Nephron progenitor cell (in vitro differentiated cells): ENCODE measurements around the gene ASPHD1.
A peak's percentile ranks its signal among the peaks of the same experiment; 100 is the strongest.

ENCODE experiments used
- DNase-seq: peaks from one replicate; pipeline ENCODE4 v3.0.0; 2021
- H3K27ac Mint-ChIP-seq: 2 replicates; pipeline ENCODE4 v1.8.0; 2021; ENCODE audit warnings: mild to moderate bottlenecking, moderate library complexity, mixed read lengths
- H3K27me3 Mint-ChIP-seq: 2 replicates; pipeline ENCODE4 v1.8.0; 2021; ENCODE audit warnings: mild to moderate bottlenecking, low read depth, mixed read lengths; ENCODE audit not compliant: poor library complexity
- H3K36me3 Mint-ChIP-seq: 2 replicates; pipeline ENCODE4 v1.8.0; 2021; ENCODE audit warnings: low read depth, mixed read lengths
- H3K4me1 Mint-ChIP-seq: 2 replicates; pipeline ENCODE4 v1.8.0; 2021; ENCODE audit warnings: mixed read lengths
- H3K4me3 Mint-ChIP-seq: 2 replicates; pipeline ENCODE4 v1.8.0; 2021; ENCODE audit warnings: mild to moderate bottlenecking, moderate library complexity, mixed read lengths
- H3K9me3 Mint-ChIP-seq: 2 replicates; pipeline ENCODE4 v1.8.0; 2021; ENCODE audit warnings: mild to moderate bottlenecking, moderate library complexity, mixed read lengths
- TF ChIP-seq, protein P1 (sequence below): fragments of 200-600 bp; sonication (generic); IDR thresholded peaks from 2 replicates; pipeline ENCODE4 v1.5.0; 2021; ENCODE audit warnings: antibody characterized with exemption

ASPHD1 gene

DNA sequence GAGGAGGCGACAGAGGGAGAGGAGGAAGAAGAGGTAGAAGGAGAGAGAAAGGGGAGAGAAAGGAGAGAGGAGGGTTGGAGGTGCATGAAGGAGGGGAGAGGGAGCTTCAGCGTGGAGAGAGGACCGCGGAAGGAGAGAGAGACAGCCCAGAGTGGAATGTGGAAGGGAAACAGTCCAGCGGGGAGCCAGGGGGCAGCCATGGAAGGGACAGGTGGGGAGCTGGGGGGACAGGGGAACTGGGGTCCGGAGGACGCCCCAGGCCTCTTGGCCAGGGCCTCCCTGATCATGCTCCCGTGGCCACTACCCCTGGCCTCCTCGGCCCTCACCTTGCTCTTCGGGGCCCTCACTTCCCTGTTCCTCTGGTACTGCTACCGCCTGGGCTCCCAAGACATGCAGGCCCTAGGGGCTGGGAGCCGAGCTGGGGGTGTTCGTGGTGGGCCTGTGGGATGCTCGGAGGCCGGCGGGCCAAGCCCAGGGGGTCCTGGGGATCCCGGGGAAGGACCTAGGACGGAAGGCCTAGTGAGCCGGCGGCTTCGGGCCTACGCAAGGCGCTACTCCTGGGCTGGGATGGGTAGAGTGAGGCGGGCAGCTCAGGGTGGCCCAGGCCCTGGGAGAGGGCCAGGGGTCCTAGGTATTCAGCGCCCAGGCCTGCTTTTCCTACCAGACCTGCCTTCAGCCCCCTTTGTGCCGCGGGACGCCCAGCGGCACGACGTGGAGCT, 759 bp downstream of the ASPHD1 start:
- Mint-ChIP-seq H3K36me3 (no peaks in the 10 kb centered on the region), H3K9me3 (no peaks in the 10 kb centered on the region), H3K4me3 (peak overlapping the region; percentile 79), H3K27me3 (peaks cover 37% of the 10 kb centered on the region), H3K27ac (no peak overlapping the region), H3K4me1 (peaks cover 51% of the 10 kb centered on the region)
- DNase-seq = no peak
- TF ChIP-seq, protein P1, sequence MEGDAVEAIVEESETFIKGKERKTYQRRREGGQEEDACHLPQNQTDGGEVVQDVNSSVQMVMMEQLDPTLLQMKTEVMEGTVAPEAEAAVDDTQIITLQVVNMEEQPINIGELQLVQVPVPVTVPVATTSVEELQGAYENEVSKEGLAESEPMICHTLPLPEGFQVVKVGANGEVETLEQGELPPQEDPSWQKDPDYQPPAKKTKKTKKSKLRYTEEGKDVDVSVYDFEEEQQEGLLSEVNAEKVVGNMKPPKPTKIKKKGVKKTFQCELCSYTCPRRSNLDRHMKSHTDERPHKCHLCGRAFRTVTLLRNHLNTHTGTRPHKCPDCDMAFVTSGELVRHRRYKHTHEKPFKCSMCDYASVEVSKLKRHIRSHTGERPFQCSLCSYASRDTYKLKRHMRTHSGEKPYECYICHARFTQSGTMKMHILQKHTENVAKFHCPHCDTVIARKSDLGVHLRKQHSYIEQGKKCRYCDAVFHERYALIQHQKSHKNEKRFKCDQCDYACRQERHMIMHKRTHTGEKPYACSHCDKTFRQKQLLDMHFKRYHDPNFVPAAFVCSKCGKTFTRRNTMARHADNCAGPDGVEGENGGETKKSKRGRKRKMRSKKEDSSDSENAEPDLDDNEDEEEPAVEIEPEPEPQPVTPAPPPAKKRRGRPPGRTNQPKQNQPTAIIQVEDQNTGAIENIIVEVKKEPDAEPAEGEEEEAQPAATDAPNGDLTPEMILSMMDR = no peak

DNA sequence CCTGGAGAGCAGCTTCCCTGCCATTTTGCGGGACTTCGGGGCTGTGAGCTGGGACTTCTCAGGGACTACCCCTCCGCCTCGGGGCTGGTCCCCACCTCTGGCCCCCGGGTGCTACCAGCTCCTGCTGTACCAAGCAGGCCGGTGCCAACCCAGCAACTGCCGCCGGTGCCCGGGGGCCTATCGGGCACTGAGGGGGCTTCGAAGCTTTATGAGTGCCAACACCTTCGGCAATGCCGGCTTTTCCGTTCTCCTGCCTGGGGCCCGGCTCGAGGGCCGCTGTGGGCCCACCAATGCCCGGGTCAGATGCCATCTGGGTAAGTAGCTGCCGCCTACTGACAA, 1.3 kb downstream of the ASPHD1 start:
- peaks cover 37% of the 10 kb centered on the region for H3K27me3 Mint-ChIP-seq
- no peaks in the 10 kb centered on the region for H3K9me3 Mint-ChIP-seq
- TF ChIP-seq, protein P1 = no peak
- H3K4me3 Mint-ChIP-seq = peak overlapping the region; percentile 66
- H3K27ac Mint-ChIP-seq = no peak overlapping the region
- peaks cover 52% of the 10 kb centered on the region for H3K4me1 Mint-ChIP-seq
- H3K36me3 Mint-ChIP-seq = no peaks in the 10 kb centered on the region
- DNase-seq = no peak

DNA sequence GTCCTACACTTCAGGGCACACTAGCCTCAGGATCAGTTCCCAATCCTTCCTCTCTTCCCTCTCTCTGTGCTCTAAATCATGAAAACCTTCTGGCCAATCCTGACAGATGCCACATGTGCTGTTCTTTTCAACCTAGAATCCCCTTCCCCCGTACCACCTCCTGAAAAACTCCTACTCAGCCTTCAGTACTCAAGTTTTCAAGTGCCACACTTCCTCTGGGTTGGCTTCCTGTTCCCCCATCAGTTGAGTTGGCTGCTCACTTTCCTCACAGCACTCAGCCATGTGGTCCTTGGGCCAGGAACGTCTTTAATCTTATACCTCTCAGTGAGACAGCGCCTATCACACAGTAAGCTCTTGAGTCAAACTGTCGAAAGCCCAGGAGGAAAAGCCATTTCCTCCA, 3.3 kb downstream of the ASPHD1 start:
- DNase-seq = no peak
- TF ChIP-seq, protein P1 = no peak
- H3K27ac Mint-ChIP-seq = no peak overlapping the region
- H3K4me1 Mint-ChIP-seq = peaks cover 40% of the 10 kb centered on the region
- H3K27me3 Mint-ChIP-seq = peaks cover 31% of the 10 kb centered on the region
- no peak overlapping the region for H3K4me3 Mint-ChIP-seq
- peaks cover 5% of the 10 kb centered on the region for H3K36me3 Mint-ChIP-seq
- no peaks in the 10 kb centered on the region for H3K9me3 Mint-ChIP-seq

DNA sequence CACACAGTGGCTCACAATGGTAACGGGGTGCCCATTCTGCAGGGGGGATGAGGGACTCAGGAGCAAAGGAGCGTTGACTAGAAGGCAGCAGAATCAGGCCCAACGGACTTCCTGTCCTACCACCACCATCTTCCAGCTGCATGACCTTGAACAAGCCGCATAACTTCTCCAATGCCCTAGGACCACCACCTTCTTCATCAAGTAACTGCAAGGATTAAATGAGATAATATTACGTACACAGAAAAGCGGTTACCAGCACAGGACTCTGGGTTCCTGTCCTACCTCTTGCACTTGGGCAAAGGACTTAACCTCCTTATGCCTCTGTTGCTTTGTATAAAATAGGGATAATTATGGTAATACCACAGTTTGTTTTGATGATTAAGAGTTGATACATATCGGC, 4.7 kb downstream of the ASPHD1 start:
- H3K4me3 Mint-ChIP-seq = no peak overlapping the region
- H3K36me3 Mint-ChIP-seq = peaks cover 5% of the 10 kb centered on the region
- peaks cover 28% of the 10 kb centered on the region for H3K4me1 Mint-ChIP-seq
- peaks cover 23% of the 10 kb centered on the region for H3K27me3 Mint-ChIP-seq
- H3K9me3 Mint-ChIP-seq = no peaks in the 10 kb centered on the region
- DNase-seq = no peak
- TF ChIP-seq, protein P1 = no peak
- no peak overlapping the region for H3K27ac Mint-ChIP-seq

DNA sequence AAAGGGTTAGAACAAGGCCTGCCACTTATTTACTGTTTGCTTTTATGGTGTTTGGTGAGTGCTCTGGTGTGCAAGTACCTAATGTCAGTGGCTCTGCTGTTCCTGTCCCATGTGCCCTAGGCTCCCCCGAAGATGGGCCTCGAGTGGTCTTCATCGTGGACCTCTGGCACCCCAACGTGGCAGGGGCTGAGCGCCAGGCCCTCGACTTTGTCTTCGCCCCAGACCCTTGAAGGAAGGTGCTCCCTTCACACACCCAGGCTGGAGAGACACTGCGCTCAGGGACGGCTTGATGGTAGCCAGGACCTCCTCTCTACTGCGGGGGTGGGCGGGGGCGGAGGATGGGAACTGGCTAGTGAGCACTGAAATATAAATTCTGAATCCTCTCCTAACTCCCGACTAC, 5.4 kb downstream of the ASPHD1 start:
- Mint-ChIP-seq H3K27ac (no peak overlapping the region), H3K27me3 (peaks cover 19% of the 10 kb centered on the region)

More for the DNA sequence above, 5.4 kb downstream of the ASPHD1 start:
- H3K36me3 Mint-ChIP-seq = peaks cover 5% of the 10 kb centered on the region
- no peak for DNase-seq
- H3K9me3 Mint-ChIP-seq = no peaks in the 10 kb centered on the region
- peaks cover 23% of the 10 kb centered on the region for H3K4me1 Mint-ChIP-seq
- TF ChIP-seq, protein P1 = no peak
- no peak overlapping the region for H3K4me3 Mint-ChIP-seq
